SK-N-DZ (cell line): Measurements from ENCODE around the gene TFPI2. TPM values are rescaled to one million over a fixed set of nuclear protein-coding genes. Genes with fewer than 3 reads are reported as not detected.
A peak's percentile ranks its signal among the peaks of the same experiment; 100 is the strongest.
"Not testable (repeated sequence)": the region's sequence is repeated elsewhere in the genome, so short reads cannot be mapped to it uniquely, and the experiment has no call there.

Experiments used
- DNase-seq: peaks from one replicate; pipeline ENCODE4 v3.0.0-alpha.2; 2015; ENCODE audit warnings: low spot score
- polyA plus RNA-seq, 2 experiments: library from polyadenylated mRNA; depleted of rRNA; stranded (reverse); fragments of >200 nt; gene quantifications; 2 replicates each; pipeline ENCODE4 v1.2.3, GENCODE V29; 2014

Gene TFPI2
- polyA plus RNA-seq (2014; cell fraction: cytosol; rRNA removed) = not detected in 2 replicates
- 0.96 TPM in 1 of 2 replicates, not detected in the other for polyA plus RNA-seq (2014; cell fraction: nucleus; rRNA removed)

- peak; percentile 7 for DNase-seq
These were observed at the start of gene TFPI2 for GRCh38 chr7:93890464-93891068. Gene TFPI2, minus strand, starts transcription at chr7:93890753. Its CDS starts 75 bp downstream, at chr7:93890678.

- DNase-seq = no peak
These were observed 47.7 kb upstream of the TFPI2 start for GRCh38 chr7:93938293-93938692.

GRCh38 chr7:93937818-93938217, 47.3 kb upstream of the TFPI2 start:
- DNase-seq = no peak

- no peak for DNase-seq
These were observed 44.5 kb upstream of the TFPI2 start for GRCh38 chr7:93935102-93935501.

- DNase-seq = no peak
These were observed 42.6 kb upstream of the TFPI2 start for GRCh38 chr7:93933156-93933555.

- no peak for DNase-seq
These were observed 41.1 kb upstream of the TFPI2 start for GRCh38 chr7:93931655-93932054.

- DNase-seq = no peak
These were observed 37.0 kb upstream of the TFPI2 start for GRCh38 chr7:93927585-93927984.

GRCh38 chr7:93926800-93927199, 36.2 kb upstream of the TFPI2 start:
- DNase-seq = no peak

GRCh38 chr7:93923942-93924341, 33.4 kb upstream of the TFPI2 start:
- DNase-seq = no peak

GRCh38 chr7:93923296-93923695, 32.7 kb upstream of the TFPI2 start:
- DNase-seq = no peak

GRCh38 chr7:93921607-93922566, 31.3 kb upstream of the TFPI2 start, which contains the start of gene GNG11:
Gene GNG11, plus strand, starts transcription at chr7:93921735. Its CDS starts 403 bp downstream, at chr7:93922138.
- peak; percentile 31 for DNase-seq

GRCh38 chr7:93921186-93921585, 30.6 kb upstream of the TFPI2 start:
- DNase-seq = no peak

GRCh38 chr7:93920496-93921182, 30.1 kb upstream of the TFPI2 start:
- no peak for DNase-seq

GRCh38 chr7:93916315-93916714, 25.8 kb upstream of the TFPI2 start:
- not testable (repeated sequence) for DNase-seq

- DNase-seq = not testable (repeated sequence)
These were observed 25.3 kb upstream of the TFPI2 start for GRCh38 chr7:93915888-93916287.

- DNase-seq = not testable (repeated sequence)
These were observed 24.8 kb upstream of the TFPI2 start for GRCh38 chr7:93915206-93915842.

- DNase-seq = no peak
These were observed 24.1 kb upstream of the TFPI2 start for GRCh38 chr7:93914581-93915066.

- DNase-seq = no peak
These were observed 22.6 kb upstream of the TFPI2 start for GRCh38 chr7:93913197-93913596.

GRCh38 chr7:93911661-93912060, 21.1 kb upstream of the TFPI2 start:
- DNase-seq = not testable (repeated sequence)

GRCh38 chr7:93911242-93911641, 20.7 kb upstream of the TFPI2 start:
- not testable (repeated sequence) for DNase-seq
